GM12873 (cell line): ENCODE measurements around the gene FAM83C.

Experiments used
- TF ChIP-seq, protein P1 (sequence below): IDR thresholded peaks from 2 replicates; pipeline ENCODE4 v1.5.1; 2012; ENCODE audit warnings: low read depth, mild to moderate bottlenecking, moderate library complexity, low read length, control low read depth; ENCODE audit not compliant: insufficient read depth; ENCODE audit errors: missing control alignments

FAM83C gene

DNA sequence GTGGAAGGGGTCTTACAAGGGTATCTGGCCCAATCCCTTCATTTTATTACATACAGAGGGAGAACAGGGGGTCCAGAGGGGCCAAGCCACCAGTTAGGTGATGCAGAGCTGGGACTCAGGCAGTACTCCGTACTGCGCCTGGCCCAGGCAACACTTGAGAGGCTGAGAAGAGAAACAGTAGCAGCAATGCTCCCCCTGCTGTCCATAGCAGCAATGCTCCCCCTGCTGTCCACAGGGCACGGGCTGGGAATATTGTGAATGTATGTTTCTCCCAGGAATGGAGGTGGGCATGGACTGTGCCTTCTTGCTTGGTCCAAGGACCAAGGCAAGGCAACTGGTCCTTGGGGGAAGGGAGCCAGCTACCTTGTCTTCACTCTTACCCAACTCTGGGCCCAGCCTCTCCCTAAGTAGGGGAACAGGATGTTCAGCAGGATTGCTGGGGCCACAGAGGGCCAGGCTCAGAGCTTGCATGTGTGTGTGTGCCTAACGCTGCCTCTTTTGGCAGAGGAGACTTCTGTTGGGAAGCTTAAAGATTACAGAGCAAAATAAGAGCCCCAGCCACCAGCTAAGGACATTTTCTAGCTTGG lies 14.8 kb upstream of the FAM83C start:
- TF ChIP-seq, protein P1, sequence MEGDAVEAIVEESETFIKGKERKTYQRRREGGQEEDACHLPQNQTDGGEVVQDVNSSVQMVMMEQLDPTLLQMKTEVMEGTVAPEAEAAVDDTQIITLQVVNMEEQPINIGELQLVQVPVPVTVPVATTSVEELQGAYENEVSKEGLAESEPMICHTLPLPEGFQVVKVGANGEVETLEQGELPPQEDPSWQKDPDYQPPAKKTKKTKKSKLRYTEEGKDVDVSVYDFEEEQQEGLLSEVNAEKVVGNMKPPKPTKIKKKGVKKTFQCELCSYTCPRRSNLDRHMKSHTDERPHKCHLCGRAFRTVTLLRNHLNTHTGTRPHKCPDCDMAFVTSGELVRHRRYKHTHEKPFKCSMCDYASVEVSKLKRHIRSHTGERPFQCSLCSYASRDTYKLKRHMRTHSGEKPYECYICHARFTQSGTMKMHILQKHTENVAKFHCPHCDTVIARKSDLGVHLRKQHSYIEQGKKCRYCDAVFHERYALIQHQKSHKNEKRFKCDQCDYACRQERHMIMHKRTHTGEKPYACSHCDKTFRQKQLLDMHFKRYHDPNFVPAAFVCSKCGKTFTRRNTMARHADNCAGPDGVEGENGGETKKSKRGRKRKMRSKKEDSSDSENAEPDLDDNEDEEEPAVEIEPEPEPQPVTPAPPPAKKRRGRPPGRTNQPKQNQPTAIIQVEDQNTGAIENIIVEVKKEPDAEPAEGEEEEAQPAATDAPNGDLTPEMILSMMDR, result peak; percentile 67

DNA sequence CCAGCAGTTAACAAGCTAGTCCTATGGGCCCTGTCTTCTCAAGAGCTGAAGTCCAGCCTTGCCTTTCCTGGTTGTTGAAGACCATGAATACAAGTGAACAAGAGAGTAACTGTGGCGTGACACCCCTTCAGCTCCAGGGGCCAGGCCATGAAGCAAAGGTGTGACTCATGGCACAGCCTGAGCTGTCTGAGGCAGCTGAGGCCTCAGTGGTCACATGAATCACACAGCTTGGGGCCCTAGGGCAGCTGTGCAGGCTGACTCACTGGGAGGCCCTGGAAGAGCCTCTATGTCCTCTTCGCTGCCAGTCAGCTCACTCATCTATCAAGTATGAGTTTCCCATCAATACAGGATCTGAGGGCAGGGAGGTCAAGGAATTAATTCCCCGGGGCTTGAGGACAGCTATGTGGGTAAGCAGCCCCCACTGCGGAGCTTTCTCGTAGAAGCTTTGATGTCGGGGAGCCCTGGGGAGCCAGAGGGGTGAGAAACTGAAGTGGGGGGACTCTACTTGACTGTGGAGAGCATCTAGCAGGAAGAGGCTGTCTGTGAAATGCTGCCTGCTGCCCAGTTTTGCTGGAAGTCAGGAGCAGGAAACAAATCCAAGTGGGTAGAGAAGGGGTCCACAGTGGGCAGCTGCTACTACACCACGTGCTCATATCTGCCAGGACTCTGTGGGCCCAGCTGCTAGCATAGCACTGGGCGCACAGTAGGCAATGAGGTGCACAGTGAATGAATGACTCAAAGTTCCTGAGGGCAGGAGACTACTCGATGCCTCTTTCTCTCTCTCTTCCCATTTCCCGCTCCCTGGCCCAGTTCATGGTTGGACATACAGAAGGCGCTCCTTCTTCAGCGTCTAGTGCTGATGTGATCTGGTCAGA lies 13.7 kb upstream of the FAM83C start:
- TF ChIP-seq, protein P1, result no peak

DNA sequence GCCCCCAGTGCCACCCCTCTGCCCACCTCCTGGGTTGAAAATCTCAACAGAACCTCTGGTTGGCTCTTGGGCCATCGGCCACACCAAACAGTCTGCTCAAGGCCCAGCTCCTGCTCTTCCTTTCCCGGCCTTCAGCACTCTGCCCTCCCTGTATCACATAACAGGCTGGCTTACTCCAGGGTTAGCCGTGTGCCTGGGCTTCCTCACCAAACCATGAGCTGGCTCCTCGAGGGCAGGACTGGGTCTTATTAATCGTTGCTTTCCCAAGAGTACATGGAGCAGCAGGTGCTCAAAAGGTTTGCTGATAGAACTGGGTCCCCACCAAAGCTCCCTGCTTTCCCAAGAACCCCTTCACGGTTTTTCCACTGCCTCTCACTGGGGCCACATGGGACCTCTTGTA lies 12.7 kb upstream of the FAM83C start:
- TF ChIP-seq, protein P1, result no peak

DNA sequence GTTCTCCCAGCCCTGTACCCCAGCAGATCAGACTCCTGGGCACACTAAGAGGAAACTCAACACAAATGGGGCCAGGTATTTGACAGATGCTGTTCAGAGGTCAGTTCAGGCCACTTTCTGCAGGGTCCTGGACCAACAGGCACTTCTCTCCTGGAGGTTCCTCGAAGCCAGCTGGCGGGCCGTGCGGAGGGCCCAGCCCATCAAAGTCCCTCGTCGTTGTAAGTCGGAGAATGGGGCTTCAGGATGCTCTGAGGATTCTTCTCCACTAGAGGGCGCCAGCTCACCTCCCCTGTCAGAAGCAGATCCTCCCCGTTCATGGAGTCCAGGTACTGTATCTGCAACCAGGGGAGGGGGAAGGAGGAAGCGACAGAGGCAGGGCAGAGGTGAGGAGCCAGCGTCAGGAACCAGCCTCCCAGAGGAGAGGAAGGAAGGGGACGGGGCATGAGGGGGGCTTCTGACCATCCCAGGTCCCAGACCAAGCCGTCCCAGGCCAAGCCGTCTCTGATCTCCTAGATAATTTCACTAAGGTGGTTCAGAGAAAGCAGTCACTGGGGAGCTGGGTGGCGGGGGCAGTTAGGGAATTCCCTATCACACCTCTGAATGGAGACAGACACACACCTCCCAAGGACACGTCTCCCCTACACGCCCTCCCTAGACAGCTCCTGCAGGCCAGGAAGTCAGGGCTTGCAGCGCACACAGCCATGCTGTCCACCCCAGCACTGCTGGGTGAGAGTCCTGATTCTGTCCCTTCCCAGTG lies 11.7 kb upstream of the FAM83C start:
- TF ChIP-seq, protein P1, result peak; percentile 93

DNA sequence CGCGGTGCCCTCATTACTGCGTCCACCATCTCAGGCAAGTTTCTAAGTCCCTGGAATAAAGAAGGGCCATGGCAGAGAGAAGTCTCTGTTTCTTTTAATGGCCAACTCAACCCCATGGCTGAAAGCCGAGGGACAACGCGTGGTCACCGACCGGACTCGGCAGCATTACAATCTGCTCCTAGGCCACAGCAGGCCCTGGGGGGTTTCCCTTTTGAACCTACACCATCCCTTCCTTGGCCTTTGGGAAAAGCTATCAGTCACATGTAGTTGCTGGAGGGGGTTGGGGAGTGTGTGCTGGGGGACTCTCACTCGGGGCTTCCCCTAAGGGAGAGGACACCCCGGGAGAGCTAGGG lies 11.1 kb upstream of the FAM83C start:
- TF ChIP-seq, protein P1, result no peak

DNA sequence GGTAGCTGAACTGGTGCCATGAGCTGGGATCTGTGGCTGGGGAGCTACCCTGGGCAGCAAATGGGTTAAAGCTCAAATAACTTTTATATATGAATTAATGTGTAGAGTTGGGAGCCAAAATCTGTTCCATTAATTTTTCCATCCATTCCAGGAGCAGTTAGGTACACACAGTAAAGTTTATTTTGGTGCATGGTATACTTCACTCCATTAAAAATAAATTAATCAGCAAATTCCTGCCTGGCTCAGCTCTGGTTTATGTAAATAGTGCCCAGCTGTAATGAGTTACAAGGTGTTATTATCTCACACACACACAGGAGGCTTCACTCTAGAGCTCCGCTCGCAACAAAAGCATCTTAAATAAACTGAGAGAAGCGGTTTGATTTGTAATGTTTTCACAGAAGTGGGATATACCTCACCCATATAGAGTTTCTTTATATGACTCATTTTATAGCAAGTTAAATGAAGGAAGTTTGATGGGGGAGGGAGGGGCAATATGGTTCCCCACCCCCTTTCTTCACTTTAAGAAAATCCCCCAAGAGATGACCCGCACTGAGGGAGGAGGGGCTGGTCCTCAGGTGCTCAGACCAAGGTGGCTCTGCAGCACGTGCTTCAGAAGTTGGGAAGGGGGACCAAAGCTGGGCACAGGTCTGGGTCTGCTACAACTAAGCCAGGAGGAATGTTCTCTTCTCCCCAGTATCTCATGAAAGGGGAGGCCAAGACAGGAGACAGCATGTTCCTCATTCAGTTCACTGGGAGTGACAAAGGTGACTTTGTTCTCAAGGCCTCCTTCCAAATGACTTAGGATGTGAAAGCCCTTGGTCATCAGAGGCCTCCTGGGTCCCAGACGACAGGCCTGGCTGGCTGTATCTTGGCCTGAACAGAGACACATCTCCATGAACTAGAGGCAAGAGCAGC lies 10.5 kb upstream of the FAM83C start:
- TF ChIP-seq, protein P1, result no peak
